Measurements from ENCODE around the gene CCDC152.

Gene CCDC152

DNA sequence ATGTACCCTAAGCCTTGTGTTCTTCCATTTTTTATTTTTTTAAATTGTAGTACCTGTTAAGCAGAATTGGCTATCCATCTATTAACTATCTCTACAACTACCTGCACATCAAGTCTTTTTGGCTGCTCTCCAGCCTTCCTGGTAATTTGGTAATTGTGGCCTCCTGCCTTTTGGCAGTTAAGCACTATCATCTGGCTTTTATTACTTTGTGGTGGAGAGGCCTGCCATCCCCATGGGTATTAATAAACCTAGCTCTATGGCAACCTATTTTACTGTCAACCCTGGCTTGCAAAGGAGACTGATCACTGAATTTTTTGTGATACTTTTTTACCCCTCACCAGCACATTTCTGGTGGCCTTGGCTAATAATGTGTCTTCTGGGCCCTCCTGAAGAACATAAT lies 34.5 kb downstream of the CCDC152 start:
- Histone ChIP-seq H3K4me3 (replicated peaks; ENCODE audit: insufficient read depth, low read length) (no peak overlapping the region), H3K27me3 (ENCODE audit: insufficient read depth, poor library complexity, severe bottlenecking) (no peaks in the 10 kb centered on the region)
- no peak for DNase-seq (ENCODE audit: low read depth in 1 of 2, low spot score in 1 of 2)

DNA sequence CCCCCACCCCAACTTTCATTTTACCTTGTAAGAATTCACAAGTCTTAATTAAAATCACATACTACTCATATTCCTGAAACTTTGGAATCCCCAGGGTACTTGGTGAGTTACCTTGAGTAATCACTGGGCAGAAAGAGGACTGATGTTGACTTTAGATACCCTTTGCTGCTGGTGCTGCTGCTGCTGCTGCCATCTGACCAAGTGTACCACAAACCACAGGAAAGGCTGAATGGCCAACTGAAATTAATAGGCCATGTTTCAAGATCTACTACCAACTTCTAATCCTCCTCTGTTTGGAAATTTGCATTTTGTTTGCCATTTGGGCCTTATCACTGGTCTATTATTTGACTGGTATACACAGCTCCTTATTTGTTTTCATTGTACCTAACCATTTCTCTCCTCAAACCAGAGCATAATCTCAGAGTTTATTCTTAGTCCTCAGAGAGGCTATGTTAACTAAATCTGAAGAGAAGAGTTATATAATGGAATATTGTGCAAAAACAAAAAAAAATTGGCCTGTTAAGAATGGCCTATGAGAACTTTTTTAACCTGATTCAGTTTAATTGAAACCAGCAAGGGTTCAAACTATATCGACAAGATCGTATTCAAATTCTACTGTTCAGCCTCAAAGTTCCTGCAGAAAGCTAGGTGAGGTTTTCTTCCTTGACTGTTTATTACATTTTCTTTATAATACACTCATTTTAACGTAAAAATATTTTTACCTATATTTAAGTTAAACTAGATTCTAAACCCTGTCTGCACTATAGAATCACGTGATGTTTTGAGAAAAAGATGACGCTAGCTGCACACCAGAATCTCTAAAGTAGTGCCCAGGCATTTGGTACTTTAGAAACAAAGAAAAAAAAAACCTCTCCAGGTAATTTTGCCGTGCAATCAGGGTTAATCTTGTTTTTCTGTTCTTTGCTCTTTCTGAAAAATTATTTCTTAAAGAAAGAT lies 41.9 kb downstream of the CCDC152 start:
- DNase-seq (ENCODE audit: low read depth in 1 of 2, low spot score in 1 of 2), result no peak
- Histone ChIP-seq H3K4me3 (replicated peaks; ENCODE audit: insufficient read depth, low read length) (no peak overlapping the region), H3K27ac (replicated peaks) (no peak overlapping the region), H3K27me3 (ENCODE audit: insufficient read depth, poor library complexity, severe bottlenecking) (no peaks in the 10 kb centered on the region)
- TF ChIP-seq, protein P1, sequence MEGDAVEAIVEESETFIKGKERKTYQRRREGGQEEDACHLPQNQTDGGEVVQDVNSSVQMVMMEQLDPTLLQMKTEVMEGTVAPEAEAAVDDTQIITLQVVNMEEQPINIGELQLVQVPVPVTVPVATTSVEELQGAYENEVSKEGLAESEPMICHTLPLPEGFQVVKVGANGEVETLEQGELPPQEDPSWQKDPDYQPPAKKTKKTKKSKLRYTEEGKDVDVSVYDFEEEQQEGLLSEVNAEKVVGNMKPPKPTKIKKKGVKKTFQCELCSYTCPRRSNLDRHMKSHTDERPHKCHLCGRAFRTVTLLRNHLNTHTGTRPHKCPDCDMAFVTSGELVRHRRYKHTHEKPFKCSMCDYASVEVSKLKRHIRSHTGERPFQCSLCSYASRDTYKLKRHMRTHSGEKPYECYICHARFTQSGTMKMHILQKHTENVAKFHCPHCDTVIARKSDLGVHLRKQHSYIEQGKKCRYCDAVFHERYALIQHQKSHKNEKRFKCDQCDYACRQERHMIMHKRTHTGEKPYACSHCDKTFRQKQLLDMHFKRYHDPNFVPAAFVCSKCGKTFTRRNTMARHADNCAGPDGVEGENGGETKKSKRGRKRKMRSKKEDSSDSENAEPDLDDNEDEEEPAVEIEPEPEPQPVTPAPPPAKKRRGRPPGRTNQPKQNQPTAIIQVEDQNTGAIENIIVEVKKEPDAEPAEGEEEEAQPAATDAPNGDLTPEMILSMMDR (IDR thresholded peaks at IDR 0.05; ENCODE audit: insufficient read depth, low read length), result no peak
- TF ChIP-seq, protein P2, sequence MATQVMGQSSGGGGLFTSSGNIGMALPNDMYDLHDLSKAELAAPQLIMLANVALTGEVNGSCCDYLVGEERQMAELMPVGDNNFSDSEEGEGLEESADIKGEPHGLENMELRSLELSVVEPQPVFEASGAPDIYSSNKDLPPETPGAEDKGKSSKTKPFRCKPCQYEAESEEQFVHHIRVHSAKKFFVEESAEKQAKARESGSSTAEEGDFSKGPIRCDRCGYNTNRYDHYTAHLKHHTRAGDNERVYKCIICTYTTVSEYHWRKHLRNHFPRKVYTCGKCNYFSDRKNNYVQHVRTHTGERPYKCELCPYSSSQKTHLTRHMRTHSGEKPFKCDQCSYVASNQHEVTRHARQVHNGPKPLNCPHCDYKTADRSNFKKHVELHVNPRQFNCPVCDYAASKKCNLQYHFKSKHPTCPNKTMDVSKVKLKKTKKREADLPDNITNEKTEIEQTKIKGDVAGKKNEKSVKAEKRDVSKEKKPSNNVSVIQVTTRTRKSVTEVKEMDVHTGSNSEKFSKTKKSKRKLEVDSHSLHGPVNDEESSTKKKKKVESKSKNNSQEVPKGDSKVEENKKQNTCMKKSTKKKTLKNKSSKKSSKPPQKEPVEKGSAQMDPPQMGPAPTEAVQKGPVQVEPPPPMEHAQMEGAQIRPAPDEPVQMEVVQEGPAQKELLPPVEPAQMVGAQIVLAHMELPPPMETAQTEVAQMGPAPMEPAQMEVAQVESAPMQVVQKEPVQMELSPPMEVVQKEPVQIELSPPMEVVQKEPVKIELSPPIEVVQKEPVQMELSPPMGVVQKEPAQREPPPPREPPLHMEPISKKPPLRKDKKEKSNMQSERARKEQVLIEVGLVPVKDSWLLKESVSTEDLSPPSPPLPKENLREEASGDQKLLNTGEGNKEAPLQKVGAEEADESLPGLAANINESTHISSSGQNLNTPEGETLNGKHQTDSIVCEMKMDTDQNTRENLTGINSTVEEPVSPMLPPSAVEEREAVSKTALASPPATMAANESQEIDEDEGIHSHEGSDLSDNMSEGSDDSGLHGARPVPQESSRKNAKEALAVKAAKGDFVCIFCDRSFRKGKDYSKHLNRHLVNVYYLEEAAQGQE (IDR thresholded peaks at IDR 0.05; ENCODE audit: insufficient replicate concordance, low read depth), result no peak
- TF ChIP-seq POLR2AphosphoS5 (IDR thresholded peaks at IDR 0.05; ENCODE audit: low read depth), result no peak
- TF ChIP-seq SPI1 (IDR thresholded peaks at IDR 0.05; ENCODE audit: borderline replicate concordance, low read depth), result no peak
- TF ChIP-seq GABPA (IDR thresholded peaks at IDR 0.05; ENCODE audit: low read depth), result no peak

More for the DNA sequence above, 34.5 kb downstream of the CCDC152 start:
- no peak overlapping the region for H3K27ac ChIP-seq (replicated peaks)
- TF ChIP-seq POLR2AphosphoS5 (IDR thresholded peaks at IDR 0.05; ENCODE audit: low read depth) (no peak), GABPA (IDR thresholded peaks at IDR 0.05; ENCODE audit: low read depth) (no peak), SPI1 (IDR thresholded peaks at IDR 0.05; ENCODE audit: borderline replicate concordance, low read depth) (no peak)
- TF ChIP-seq, protein P2 (IDR thresholded peaks at IDR 0.05; ENCODE audit: insufficient replicate concordance, low read depth), result no peak
- TF ChIP-seq, protein P1 (IDR thresholded peaks at IDR 0.05; ENCODE audit: insufficient read depth, low read length), result no peak

DNA sequence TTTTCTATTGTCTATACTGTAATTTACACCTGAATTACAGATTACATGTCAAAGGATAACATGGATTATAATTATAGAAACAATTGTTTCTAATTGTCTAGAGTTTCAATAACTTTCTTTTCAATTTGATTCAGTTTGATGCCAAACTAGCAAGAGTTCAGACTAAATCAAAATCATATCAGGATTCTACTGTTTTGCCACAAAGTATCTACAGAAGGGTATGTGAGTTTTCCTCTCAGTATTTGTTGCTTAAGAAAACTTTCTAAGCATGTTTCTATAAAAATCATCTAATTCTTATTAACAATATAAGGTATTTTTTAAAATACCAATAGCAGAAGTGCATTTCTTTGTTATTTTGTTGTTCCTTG lies 42.6 kb downstream of the CCDC152 start:
- no peak overlapping the region for H3K27ac ChIP-seq (replicated peaks)
- no peaks in the 10 kb centered on the region for H3K27me3 ChIP-seq (ENCODE audit: insufficient read depth, poor library complexity, severe bottlenecking)
- DNase-seq (ENCODE audit: low read depth in 1 of 2, low spot score in 1 of 2), result no peak
- TF ChIP-seq SPI1 (IDR thresholded peaks at IDR 0.05; ENCODE audit: borderline replicate concordance, low read depth) (no peak), GABPA (IDR thresholded peaks at IDR 0.05; ENCODE audit: low read depth) (no peak)
- TF ChIP-seq, protein P2 (IDR thresholded peaks at IDR 0.05; ENCODE audit: insufficient replicate concordance, low read depth), result no peak
- TF ChIP-seq, protein P1 (IDR thresholded peaks at IDR 0.05; ENCODE audit: insufficient read depth, low read length), result no peak
- H3K4me3 ChIP-seq (replicated peaks; ENCODE audit: insufficient read depth, low read length), result no peak overlapping the region

All from HL-60 (cell line).